Measurements from ENCODE around the gene PDE7B.
"Not testable (repeated sequence)": the region's sequence is repeated elsewhere in the genome, so short reads cannot be mapped to it uniquely, and the experiment has no call there.

Gene PDE7B

DNA sequence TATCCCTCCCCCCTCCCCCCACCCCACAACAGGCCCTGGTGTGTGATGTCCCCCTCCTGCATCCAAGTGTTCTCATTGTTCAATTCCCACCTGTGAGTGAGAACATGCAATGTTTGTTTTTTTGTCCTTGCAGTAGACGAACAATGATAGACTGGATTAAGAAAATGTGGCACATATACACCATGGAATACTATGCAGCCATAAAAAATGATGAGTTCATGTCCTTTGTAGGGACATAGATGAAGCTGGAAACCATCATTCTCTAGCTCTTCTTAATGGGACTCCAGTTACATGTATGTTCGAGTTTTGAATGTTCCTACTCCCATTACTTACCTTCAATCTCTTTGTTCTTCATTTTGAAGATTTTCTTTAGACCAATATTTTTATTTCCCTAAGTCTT is 13.4 kb downstream of the PDE7B start:
- H2AK5ac ChIP-seq (ENCODE audit: low read length); H3K4me2 ChIP-seq (ENCODE audit: low read length); H3K9me3 ChIP-seq (ENCODE audit: insufficient read depth, low read depth, low read length); H3K79me2 ChIP-seq (ENCODE audit: control insufficient read depth, insufficient read depth, low read length, poor library complexity); H2AFZ ChIP-seq (ENCODE audit: insufficient read depth, low read length, poor library complexity); H3K79me1 ChIP-seq (ENCODE audit: low read length); H3K36me3 ChIP-seq (ENCODE audit: control insufficient read depth in 1 of 2, insufficient read depth in 2 of 2, low read length in 2 of 2); H3K27ac ChIP-seq (ENCODE audit: low read depth, low read length); H4K91ac ChIP-seq (ENCODE audit: low read depth, low read length); H3K27me3 ChIP-seq (ENCODE audit: insufficient read depth, low read length); H2BK5ac ChIP-seq (ENCODE audit: low read depth, low read length, poor library complexity); H3K4me3 ChIP-seq (ENCODE audit: low read depth, low read length); H3K23ac ChIP-seq (ENCODE audit: low read length); H3K9ac ChIP-seq (ENCODE audit: low read length); H3K4ac ChIP-seq (ENCODE audit: low read depth, low read length); H2BK12ac ChIP-seq (ENCODE audit: low read length); H3K4me1 ChIP-seq (ENCODE audit: control insufficient read depth in 1 of 2, insufficient read depth in 2 of 2, low read length in 2 of 2); H3K14ac ChIP-seq (ENCODE audit: low read length); H4K12ac ChIP-seq (ENCODE audit: low read depth, low read length); DNase-seq; H2BK120ac ChIP-seq (ENCODE audit: insufficient read depth, low read length, poor library complexity); H4K8ac ChIP-seq (ENCODE audit: low read depth, low read length); H3K18ac ChIP-seq (ENCODE audit: low read length): not testable (repeated sequence)
- WGBS (ENCODE audit: extremely low coverage, insufficient coverage, insufficient read length): no CpG with 5 or more reads among the region's 2 CpGs

DNA sequence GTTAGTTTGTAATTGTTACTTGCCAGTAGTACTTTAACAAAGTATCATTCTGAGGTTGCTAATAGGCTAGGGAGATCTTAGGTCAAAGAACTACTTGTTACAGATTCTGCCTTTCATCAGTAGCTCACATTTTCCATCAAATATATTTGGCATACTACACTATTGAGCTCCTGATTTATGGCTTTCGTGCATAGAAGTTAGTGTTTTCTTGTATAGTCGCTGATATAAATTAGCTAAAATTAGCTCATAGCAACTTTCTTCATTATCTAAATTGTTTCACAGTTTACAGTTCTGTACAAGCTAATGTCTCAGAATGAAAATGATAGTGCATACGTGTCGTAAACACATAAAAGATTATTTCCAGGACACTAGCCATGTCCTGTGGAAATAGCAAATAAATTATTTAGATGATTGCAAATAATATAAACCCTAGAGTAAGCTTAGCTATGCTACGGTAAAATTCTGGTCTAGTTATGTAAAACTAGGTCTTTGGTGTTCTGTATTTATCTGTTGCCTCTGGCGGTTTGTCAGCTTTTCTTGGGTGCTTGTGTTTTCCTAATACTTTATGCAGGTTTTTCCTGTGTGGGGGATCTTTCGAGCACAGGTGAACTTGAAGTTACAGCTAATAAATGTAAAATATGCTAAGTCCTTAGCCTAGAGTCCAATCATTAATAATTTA is 15.1 kb downstream of the PDE7B start:
- Histone ChIP-seq H2AK5ac (ENCODE audit: low read length) (no peak overlapping the region), H2BK12ac (ENCODE audit: low read length) (no peak overlapping the region), H3K18ac (ENCODE audit: low read length) (no peak overlapping the region), H2BK120ac (ENCODE audit: insufficient read depth, low read length, poor library complexity) (no peak overlapping the region), H3K79me1 (ENCODE audit: low read length) (no peaks in the 10 kb centered on the region), H3K9ac (ENCODE audit: low read length) (no peak overlapping the region), H3K79me2 (ENCODE audit: control insufficient read depth, insufficient read depth, low read length, poor library complexity) (no peaks in the 10 kb centered on the region), H2AFZ (ENCODE audit: insufficient read depth, low read length, poor library complexity) (no peak overlapping the region), H3K9me3 (ENCODE audit: insufficient read depth, low read depth, low read length) (no peaks in the 10 kb centered on the region), H3K4ac (ENCODE audit: low read depth, low read length) (no peak overlapping the region), H2BK5ac (ENCODE audit: low read depth, low read length, poor library complexity) (no peak overlapping the region), H4K12ac (ENCODE audit: low read depth, low read length) (no peak overlapping the region), H3K4me1 (ENCODE audit: control insufficient read depth in 1 of 2, insufficient read depth in 2 of 2, low read length in 2 of 2) (no peaks in the 10 kb centered on the region), H3K27me3 (ENCODE audit: insufficient read depth, low read length) (no peaks in the 10 kb centered on the region), H3K27ac (ENCODE audit: low read depth, low read length) (no peak overlapping the region), H3K14ac (ENCODE audit: low read length) (no peak overlapping the region), H3K4me2 (ENCODE audit: low read length) (no peak overlapping the region), H3K36me3 (ENCODE audit: control insufficient read depth in 1 of 2, insufficient read depth in 2 of 2, low read length in 2 of 2) (no peaks in the 10 kb centered on the region), H3K4me3 (ENCODE audit: low read depth, low read length) (no peak overlapping the region), H4K8ac (ENCODE audit: low read depth, low read length) (no peak overlapping the region), H3K23ac (ENCODE audit: low read length) (no peak overlapping the region), H4K91ac (ENCODE audit: low read depth, low read length) (no peak overlapping the region)
- DNase-seq: no peak
- no CpG with 5 or more reads among the region's 7 CpGs for whole genome bisulfite sequencing (ENCODE audit: extremely low coverage, insufficient coverage, insufficient read length)

DNA sequence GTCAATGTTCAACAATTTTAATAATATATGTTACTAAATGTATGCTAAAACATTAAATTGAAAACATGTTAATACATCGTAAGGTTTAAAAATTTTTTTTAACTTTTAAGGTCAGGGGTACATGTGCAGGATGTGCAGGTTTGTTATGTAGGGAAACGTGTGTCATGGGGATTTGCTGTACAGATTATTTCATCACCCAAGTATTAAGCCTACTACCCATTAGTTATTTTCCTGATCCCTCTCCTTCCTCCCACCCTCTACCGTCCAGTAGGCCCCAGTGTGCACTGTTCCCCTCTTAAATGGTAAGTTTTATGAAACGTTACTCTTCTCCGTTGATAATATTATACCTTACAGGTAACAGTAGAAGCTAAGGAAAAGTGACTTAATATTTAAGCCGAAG is 15.8 kb downstream of the PDE7B start:
- Histone ChIP-seq H4K91ac (ENCODE audit: low read depth, low read length) (no peak overlapping the region), H2BK120ac (ENCODE audit: insufficient read depth, low read length, poor library complexity) (no peak overlapping the region), H3K79me2 (ENCODE audit: control insufficient read depth, insufficient read depth, low read length, poor library complexity) (no peaks in the 10 kb centered on the region), H2AFZ (ENCODE audit: insufficient read depth, low read length, poor library complexity) (no peak overlapping the region), H3K23ac (ENCODE audit: low read length) (no peak overlapping the region), H3K18ac (ENCODE audit: low read length) (no peak overlapping the region), H3K9ac (ENCODE audit: low read length) (no peak overlapping the region), H3K79me1 (ENCODE audit: low read length) (no peaks in the 10 kb centered on the region), H3K14ac (ENCODE audit: low read length) (no peak overlapping the region), H2BK5ac (ENCODE audit: low read depth, low read length, poor library complexity) (no peak overlapping the region), H3K9me3 (ENCODE audit: insufficient read depth, low read depth, low read length) (no peaks in the 10 kb centered on the region), H3K4me3 (ENCODE audit: low read depth, low read length) (no peak overlapping the region), H2AK5ac (ENCODE audit: low read length) (no peak overlapping the region), H3K27ac (ENCODE audit: low read depth, low read length) (no peak overlapping the region), H3K36me3 (ENCODE audit: control insufficient read depth in 1 of 2, insufficient read depth in 2 of 2, low read length in 2 of 2) (no peaks in the 10 kb centered on the region), H4K12ac (ENCODE audit: low read depth, low read length) (no peak overlapping the region), H4K8ac (ENCODE audit: low read depth, low read length) (no peak overlapping the region), H2BK12ac (ENCODE audit: low read length) (no peak overlapping the region), H3K4me2 (ENCODE audit: low read length) (no peak overlapping the region), H3K4ac (ENCODE audit: low read depth, low read length) (no peak overlapping the region), H3K4me1 (ENCODE audit: control insufficient read depth in 1 of 2, insufficient read depth in 2 of 2, low read length in 2 of 2) (no peaks in the 10 kb centered on the region), H3K27me3 (ENCODE audit: insufficient read depth, low read length) (no peaks in the 10 kb centered on the region)
- DNase-seq: no peak
- no CpG with 5 or more reads among the region's 6 CpGs for WGBS (ENCODE audit: extremely low coverage, insufficient coverage, insufficient read length)

DNA sequence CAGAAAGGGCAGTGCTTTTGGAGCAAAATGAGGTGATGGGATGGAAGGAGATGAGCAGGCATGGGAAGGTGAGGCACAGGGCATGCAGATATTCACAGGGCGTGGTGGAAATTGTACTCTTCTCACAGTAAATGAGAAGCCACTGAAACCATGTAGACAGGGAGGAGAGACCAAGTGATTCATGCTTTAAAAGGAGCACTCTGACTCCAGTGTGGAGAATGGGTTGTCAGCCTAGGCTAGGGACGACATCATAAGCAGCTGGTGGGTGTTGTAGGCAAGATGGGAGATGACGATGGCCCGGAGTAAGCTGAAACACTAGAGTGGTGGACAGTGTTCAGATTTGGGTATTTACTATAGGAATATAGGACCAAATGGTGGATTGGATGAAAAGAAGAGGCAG is 18.4 kb downstream of the PDE7B start:
- no peak overlapping the region for H3K9ac ChIP-seq (ENCODE audit: low read length)
- H3K9me3 ChIP-seq (ENCODE audit: insufficient read depth, low read depth, low read length): no peaks in the 10 kb centered on the region
- no peak overlapping the region for H3K14ac ChIP-seq (ENCODE audit: low read length)
- H3K4ac ChIP-seq (ENCODE audit: low read depth, low read length): no peak overlapping the region
- no peaks in the 10 kb centered on the region for H3K79me2 ChIP-seq (ENCODE audit: control insufficient read depth, insufficient read depth, low read length, poor library complexity)
- H2BK5ac ChIP-seq (ENCODE audit: low read depth, low read length, poor library complexity): no peak overlapping the region
- no peaks in the 10 kb centered on the region for H3K36me3 ChIP-seq (ENCODE audit: control insufficient read depth in 1 of 2, insufficient read depth in 2 of 2, low read length in 2 of 2)
- H3K4me1 ChIP-seq (ENCODE audit: control insufficient read depth in 1 of 2, insufficient read depth in 2 of 2, low read length in 2 of 2): no peaks in the 10 kb centered on the region
- H2AFZ ChIP-seq (ENCODE audit: insufficient read depth, low read length, poor library complexity): no peak overlapping the region
- no peak overlapping the region for H2BK120ac ChIP-seq (ENCODE audit: insufficient read depth, low read length, poor library complexity)
- no peak overlapping the region for H3K23ac ChIP-seq (ENCODE audit: low read length)
- no peak overlapping the region for H2BK12ac ChIP-seq (ENCODE audit: low read length)
- no peak overlapping the region for H4K12ac ChIP-seq (ENCODE audit: low read depth, low read length)
- no peaks in the 10 kb centered on the region for H3K79me1 ChIP-seq (ENCODE audit: low read length)
- no peak overlapping the region for H3K18ac ChIP-seq (ENCODE audit: low read length)
- WGBS (ENCODE audit: extremely low coverage, insufficient coverage, insufficient read length): no CpG with 5 or more reads among the region's 4 CpGs
- H3K4me2 ChIP-seq (ENCODE audit: low read length): no peak overlapping the region
- H2AK5ac ChIP-seq (ENCODE audit: low read length): no peak overlapping the region
- H4K8ac ChIP-seq (ENCODE audit: low read depth, low read length): no peak overlapping the region
- H3K27me3 ChIP-seq (ENCODE audit: insufficient read depth, low read length): no peaks in the 10 kb centered on the region
- H4K91ac ChIP-seq (ENCODE audit: low read depth, low read length): no peak overlapping the region
- H3K27ac ChIP-seq (ENCODE audit: low read depth, low read length): no peak overlapping the region
- no peak for DNase-seq
- no peak overlapping the region for H3K4me3 ChIP-seq (ENCODE audit: low read depth, low read length)
